HPDE6-E6E7 (cell line): ENCODE measurements around the gene SBF2.
A peak's percentile ranks its signal among the peaks of the same experiment; 100 is the strongest.

Experiments
- DNase-seq: peaks from one replicate; pipeline ENCODE4 v3.0.0; 2011; ENCODE audit warnings: missing footprints; ENCODE audit errors: extremely low spot score

Gene SBF2

GRCh38 chr11:9903579-9903978 is 390.4 kb downstream of the SBF2 start:
- no peak for DNase-seq

GRCh38 chr11:9901943-9902342 is 392.1 kb downstream of the SBF2 start:
- DNase-seq: no peak

- DNase-seq: peak; percentile 38
Measured at GRCh38 chr11:9900253-9900652, 393.8 kb downstream of the SBF2 start.

GRCh38 chr11:9899676-9900075 is 394.3 kb downstream of the SBF2 start:
- no peak for DNase-seq

- no peak for DNase-seq
Measured at GRCh38 chr11:9896902-9897301, 397.1 kb downstream of the SBF2 start.

GRCh38 chr11:9895006-9895405 is 399.0 kb downstream of the SBF2 start:
- DNase-seq: no peak

GRCh38 chr11:9893474-9893873 is 400.5 kb downstream of the SBF2 start:
- DNase-seq: no peak

GRCh38 chr11:9888938-9889337 is 405.1 kb downstream of the SBF2 start:
- no peak for DNase-seq

GRCh38 chr11:9887472-9887871 is 406.5 kb downstream of the SBF2 start:
- no peak for DNase-seq

- DNase-seq: no peak
Measured at GRCh38 chr11:9886595-9886994, 407.4 kb downstream of the SBF2 start.

- DNase-seq: no peak
Measured at GRCh38 chr11:9884601-9885000, 409.4 kb downstream of the SBF2 start.

- DNase-seq: no peak
Measured at GRCh38 chr11:9880657-9881056, 413.4 kb downstream of the SBF2 start.

GRCh38 chr11:9878936-9879335 is 415.1 kb downstream of the SBF2 start:
- DNase-seq: no peak

GRCh38 chr11:9876331-9876730 is 417.7 kb downstream of the SBF2 start:
- no peak for DNase-seq

- no peak for DNase-seq
Measured at GRCh38 chr11:9875862-9876261, 418.2 kb downstream of the SBF2 start.

GRCh38 chr11:9875399-9875798 is 418.6 kb downstream of the SBF2 start:
- DNase-seq: no peak

GRCh38 chr11:9874466-9874865 is 419.6 kb downstream of the SBF2 start:
- DNase-seq: no peak

- DNase-seq: no peak
Measured at GRCh38 chr11:9868641-9869040, 425.4 kb downstream of the SBF2 start.

- no peak for DNase-seq
Measured at GRCh38 chr11:9862981-9863380, 431.0 kb downstream of the SBF2 start.

- DNase-seq: peak; percentile 49
Measured at GRCh38 chr11:9861860-9862725, 431.9 kb downstream of the SBF2 start.

- no peak for DNase-seq
Measured at GRCh38 chr11:9859554-9860305, 434.3 kb downstream of the SBF2 start.

- no peak for DNase-seq
Measured at GRCh38 chr11:9858822-9859221, 435.2 kb downstream of the SBF2 start.

- DNase-seq: no peak
Measured at GRCh38 chr11:9858218-9858617, 435.8 kb downstream of the SBF2 start.
